Endodermal cell (in vitro differentiated cells): ENCODE results near the gene GPATCH4. TPM values are rescaled to one million over a fixed set of nuclear protein-coding genes. Genes with fewer than 3 reads are reported as not detected.
A peak's percentile ranks its signal among the peaks of the same experiment; 100 is the strongest.
"Not testable (repeated sequence)": the region's sequence is repeated elsewhere in the genome, so short reads cannot be mapped to it uniquely, and the experiment has no call there.

Experiments
- DNase-seq: peaks from one replicate; pipeline ENCODE4 v3.0.0-alpha.2; 2017
- H3K27ac ChIP-seq: 2 replicates; pipeline ENCODE4 v1.5.1; 2013; ENCODE audit warnings: mild to moderate bottlenecking, low read depth, low read length, moderate library complexity
- H3K27me3 ChIP-seq: 2 replicates; pipeline ENCODE4 v1.6.1; 2013; ENCODE audit warnings: mild to moderate bottlenecking, low read length, moderate library complexity; ENCODE audit not compliant: insufficient read depth, control insufficient read depth, poor library complexity, severe bottlenecking
- H3K36me3 ChIP-seq: 2 replicates; pipeline ENCODE4 v1.7.0; 2013; ENCODE audit warnings: mild to moderate bottlenecking, low read length, moderate library complexity; ENCODE audit not compliant: control insufficient read depth, insufficient read depth
- H3K4me1 ChIP-seq: one replicate; pipeline ENCODE4 v1.7.0; 2013; ENCODE audit warnings: low read length; ENCODE audit not compliant: control insufficient read depth, insufficient read depth
- H3K4me3 ChIP-seq: 2 replicates; pipeline ENCODE4 v1.5.1; 2013; ENCODE audit warnings: mild to moderate bottlenecking, low read length, moderate library complexity
- H3K9ac ChIP-seq: 2 replicates; pipeline ENCODE4 v1.6.1; 2013; ENCODE audit warnings: mild to moderate bottlenecking, low read length, moderate library complexity; ENCODE audit not compliant: poor library complexity, severe bottlenecking; ENCODE audit errors: extremely low read depth
- H3K9me3 ChIP-seq: 2 replicates; pipeline ENCODE4 v1.6.1; 2013; ENCODE audit warnings: mild to moderate bottlenecking, low read length, moderate library complexity; ENCODE audit not compliant: control insufficient read depth
- H3K27ac Mint-ChIP-seq: 2 replicates; pipeline ENCODE4 v1.8.0; 2020; ENCODE audit warnings: mixed read lengths
- H3K27me3 Mint-ChIP-seq: 2 replicates; pipeline ENCODE4 v1.8.0; 2021; ENCODE audit warnings: mild to moderate bottlenecking, mixed read lengths; ENCODE audit not compliant: insufficient read depth
- H3K36me3 Mint-ChIP-seq: 2 replicates; pipeline ENCODE4 v1.8.0; 2020; ENCODE audit warnings: low read depth, mixed read lengths
- H3K4me1 Mint-ChIP-seq: 2 replicates; pipeline ENCODE4 v1.8.0; 2020; ENCODE audit warnings: mixed read lengths
- H3K4me3 Mint-ChIP-seq: 2 replicates; pipeline ENCODE4 v1.8.0; 2020; ENCODE audit warnings: mild to moderate bottlenecking, moderate library complexity, mixed read lengths
- H3K9me3 Mint-ChIP-seq: 2 replicates; pipeline ENCODE4 v1.8.0; 2020; ENCODE audit warnings: mild to moderate bottlenecking, mixed read lengths
- CTCF ChIP-seq: fragments of 200-600 bp; sonication (generic); conservative IDR thresholded peaks from 2 replicates; pipeline ENCODE4 v1.5.0; 2021; ENCODE audit warnings: antibody characterized with exemption, mild to moderate bottlenecking
- WGBS, 2 experiments: methylation state at CpG; one replicate each; pipeline versions ENCODE4 v1.1.5 to v1.1.7; 2013; ENCODE audit warnings: missing lambda C conversion rate in 2 of 2, mixed read lengths in 1 of 2; ENCODE audit not compliant: insufficient coverage in 1 of 2, insufficient read length in 1 of 2; 5-methylcytosine and 5-hydroxymethylcytosine counted together
- total RNA-seq, 2 donors: library from RNA; stranded (reverse); fragmentation: NEBNext Ultra II Directional in 1 of 2; extraction: Animal tissue kit (Norgen Biotek cat#: 25700) in 1 of 2; gene quantifications; 2 replicates in 1 of 2; 3 replicates in 1 of 2; pipeline ENCODE4 v1.2.1, GENCODE V29; 2021

Gene GPATCH4
- total RNA-seq, 2 donors from 2014 or later = 23.0 to 34.4 TPM

GRCh38 chr1:156616463-156616862, 15.2 kb upstream of the GPATCH4 start:
- WGBS, 2 experiments = 68 to 73% methylated on average over 5 of the region's 5 CpGs
- no peak overlapping the region for H3K27ac ChIP-seq
- H3K27ac Mint-ChIP-seq = no peak overlapping the region
- DNase-seq = no peak
- no peaks in the 10 kb centered on the region for H3K9me3 ChIP-seq
- no peak overlapping the region for H3K9ac ChIP-seq
- H3K36me3 Mint-ChIP-seq = no peaks in the 10 kb centered on the region
- H3K4me1 ChIP-seq = no peaks in the 10 kb centered on the region
- no peaks in the 10 kb centered on the region for H3K9me3 Mint-ChIP-seq
- no peaks in the 10 kb centered on the region for H3K36me3 ChIP-seq
- H3K27me3 ChIP-seq = peaks cover 21% of the 10 kb centered on the region
- no peak overlapping the region for H3K4me3 ChIP-seq
- H3K27me3 Mint-ChIP-seq = peaks cover 45% of the 10 kb centered on the region
- H3K4me1 Mint-ChIP-seq = peaks cover 4% of the 10 kb centered on the region
- no peak for TF ChIP-seq CTCF
- H3K4me3 Mint-ChIP-seq = no peak overlapping the region

GRCh38 chr1:156615946-156616345, 14.7 kb upstream of the GPATCH4 start:
- Mint-ChIP-seq H3K4me1 (peaks cover 4% of the 10 kb centered on the region), H3K4me3 (no peak overlapping the region), H3K36me3 (no peaks in the 10 kb centered on the region), H3K27ac (no peak overlapping the region), H3K9me3 (no peaks in the 10 kb centered on the region), H3K27me3 (peaks cover 41% of the 10 kb centered on the region)
- Histone ChIP-seq H3K27ac (no peak overlapping the region), H3K9ac (no peak overlapping the region), H3K36me3 (no peaks in the 10 kb centered on the region), H3K27me3 (peaks cover 16% of the 10 kb centered on the region), H3K9me3 (no peaks in the 10 kb centered on the region), H3K4me1 (no peaks in the 10 kb centered on the region), H3K4me3 (no peak overlapping the region)
- TF ChIP-seq CTCF = no peak
- WGBS, 2 experiments = 97% methylated on average over 4 of the region's 4 CpGs; no CpG with 5 or more reads in 1 of the 2 experiments
- no peak for DNase-seq

GRCh38 chr1:156612666-156613065, 11.4 kb upstream of the GPATCH4 start:
- H3K36me3 Mint-ChIP-seq = no peaks in the 10 kb centered on the region
- 72 to 78% methylated on average over 2 to 3 of the region's 3 CpGs for WGBS, 2 experiments
- Histone ChIP-seq H3K36me3 (no peaks in the 10 kb centered on the region), H3K9me3 (no peaks in the 10 kb centered on the region), H3K27me3 (no peaks in the 10 kb centered on the region), H3K4me3 (no peak overlapping the region), H3K4me1 (no peaks in the 10 kb centered on the region), H3K27ac (no peak overlapping the region), H3K9ac (no peak overlapping the region)
- TF ChIP-seq CTCF = no peak
- H3K4me1 Mint-ChIP-seq = peaks cover 4% of the 10 kb centered on the region
- H3K9me3 Mint-ChIP-seq = no peaks in the 10 kb centered on the region
- peak overlapping the region; percentile 29 for H3K27ac Mint-ChIP-seq
- DNase-seq = no peak
- no peak overlapping the region for H3K4me3 Mint-ChIP-seq
- peaks cover 19% of the 10 kb centered on the region for H3K27me3 Mint-ChIP-seq

GRCh38 chr1:156610072-156610471, 8.8 kb upstream of the GPATCH4 start:
- not testable (repeated sequence) for H3K9me3 ChIP-seq, H3K27ac ChIP-seq, H3K27ac Mint-ChIP-seq, H3K4me3 Mint-ChIP-seq, H3K36me3 Mint-ChIP-seq, H3K4me1 ChIP-seq, H3K4me1 Mint-ChIP-seq, H3K9me3 Mint-ChIP-seq, H3K36me3 ChIP-seq, DNase-seq, H3K9ac ChIP-seq, H3K27me3 ChIP-seq, H3K4me3 ChIP-seq
- WGBS, 2 experiments = 87 to 90% methylated on average over 7 to 9 of the region's 9 CpGs
- H3K27me3 Mint-ChIP-seq = peaks cover 12% of the 10 kb centered on the region
